B cell (primary cell): ENCODE measurements around the gene HINFP. TPM values are rescaled to one million over a fixed set of nuclear protein-coding genes. Genes with fewer than 3 reads are reported as not detected.

Experiments
- ATAC-seq: fragments of 200-7000 bp; cut with Tn5 transposase; one replicate; pipeline ENCODE4 v1.10.0; 2021; ENCODE audit warnings: low read depth, mild to moderate bottlenecking, moderate number of reproducible peaks, moderate library complexity
- CTCF ChIA-PET: fragments of 350-600 bp; sonication (Branson Sonifier 250); formaldehyde crosslinking; loops from one replicate; lab custom pipeline; 2021; ENCODE audit warnings: antibody characterized with exemption, inconsistent platforms; lab: Charles Lee
- POLR2A ChIA-PET: fragments of 350-600 bp; sonication (Branson Sonifier 250); formaldehyde crosslinking; loops from one replicate; lab custom pipeline; 2021; ENCODE audit warnings: antibody characterized with exemption; lab: Charles Lee
- DNase-seq: peaks from one replicate; pipeline ENCODE4 v3.0.0; 2013
- H2AFZ ChIP-seq: 2 replicates; pipeline ENCODE4 v1.6.1; 2012; ENCODE audit warnings: mild to moderate bottlenecking, low read depth, low read length; ENCODE audit not compliant: insufficient read depth, poor library complexity, severe bottlenecking
- H3K27ac ChIP-seq, 2 donors: 1 replicate in 1 of 2; 2 replicates in 1 of 2; pipeline ENCODE4 v1.5.1; 2012 to 2013; ENCODE audit warnings: low read length in 2 of 2, mild to moderate bottlenecking in 2 of 2, moderate library complexity in 1 of 2
- H3K27me3 ChIP-seq, 4 experiments: fragments of 200-600 bp in 1 of 4; sonication (generic) in 1 of 4; replicated peaks in 1 of 4; 1 replicate in 2 of 4; 2 replicates in 2 of 4; pipeline versions ENCODE4 v1.6.1 to v1.7.0; 2013 to 2016; ENCODE audit warnings: low read length in 3 of 4, mild to moderate bottlenecking in 2 of 4, mixed read lengths in 1 of 4, moderate library complexity in 1 of 4; ENCODE audit not compliant: insufficient read depth in 4 of 4, control insufficient read depth in 3 of 4; ENCODE audit errors: control extremely low read depth in 1 of 4
- H3K36me3 ChIP-seq, 2 experiments: replicated peaks in 1 of 2; 1 replicate in 1 of 2; 2 replicates in 1 of 2; pipeline versions ENCODE4 v1.6.1 to v1.7.1; 2013; ENCODE audit warnings: low read length in 1 of 2; ENCODE audit not compliant: insufficient read depth in 2 of 2, control insufficient read depth in 1 of 2; ENCODE audit errors: control extremely low read depth in 1 of 2, extremely low read depth in 1 of 2
- H3K4me1 ChIP-seq, 2 donors: fragments of 200-600 bp in 1 of 2; sonication (generic) in 1 of 2; 1 replicate in 1 of 2; 2 replicates in 1 of 2; pipeline versions ENCODE4 v1.5.1 to v1.6.1; 2013 to 2017; ENCODE audit warnings: low read length in 2 of 2; ENCODE audit not compliant: control insufficient read depth in 2 of 2, insufficient read depth in 2 of 2
- H3K4me2 ChIP-seq: replicated peaks from 2 replicates; pipeline ENCODE3; 2012; ENCODE audit warnings: mild to moderate bottlenecking, low read depth, low read length; ENCODE audit not compliant: poor library complexity, severe bottlenecking
- H3K4me3 ChIP-seq, 5 experiments: fragments of 200-600 bp in 1 of 5; sonication (generic) in 1 of 5; 1 replicate in 3 of 5; 2 replicates in 2 of 5; pipeline versions ENCODE4 v1.5.1 to v1.7.0; 2011 to 2016; ENCODE audit warnings: low read length in 4 of 5, mild to moderate bottlenecking in 4 of 5, low read depth in 2 of 5, control low read depth in 1 of 5, moderate library complexity in 1 of 5; ENCODE audit not compliant: insufficient read depth in 1 of 5; ENCODE audit errors: control extremely low read depth in 1 of 5, extremely low read depth in 1 of 5
- H3K79me2 ChIP-seq: fragments of 200-600 bp; sonication (generic); one replicate; pipeline ENCODE4 v1.6.0; 2016; ENCODE audit warnings: low read length; ENCODE audit not compliant: control insufficient read depth, insufficient read depth
- H3K9ac ChIP-seq: fragments of 200-600 bp; sonication (generic); 2 replicates; pipeline ENCODE4 v1.6.1; 2017; ENCODE audit warnings: mild to moderate bottlenecking, low read length, moderate library complexity
- H3K9me3 ChIP-seq, 3 donors: one replicate each; pipeline versions ENCODE4 v1.6.1 to v1.7.1; 2013; ENCODE audit warnings: low read length in 2 of 3; ENCODE audit not compliant: control insufficient read depth in 2 of 3, insufficient read depth in 1 of 3; ENCODE audit errors: control extremely low read depth in 1 of 3
- H4K20me1 ChIP-seq: 2 replicates; pipeline ENCODE4 v1.6.0; 2012; ENCODE audit warnings: mild to moderate bottlenecking, low read length; ENCODE audit not compliant: insufficient read depth, control insufficient read depth, poor library complexity, severe bottlenecking
- H3K27ac Mint-ChIP-seq: one replicate; pipeline ENCODE4 v1.8.0; 2021; ENCODE audit warnings: mixed read lengths
- H3K27me3 Mint-ChIP-seq: one replicate; pipeline ENCODE4 v1.8.0; 2021; ENCODE audit warnings: mixed read lengths
- H3K4me1 Mint-ChIP-seq: one replicate; pipeline ENCODE4 v1.8.0; 2021; ENCODE audit warnings: mixed read lengths
- H3K4me3 Mint-ChIP-seq: one replicate; pipeline ENCODE4 v1.8.0; 2021; ENCODE audit warnings: mixed read lengths
- H3K9me3 Mint-ChIP-seq: one replicate; pipeline ENCODE4 v1.8.0; 2022; ENCODE audit warnings: mixed read lengths; ENCODE audit not compliant: insufficient read depth
- CTCF ChIP-seq: fragments of 200-600 bp; IDR thresholded peaks from one replicate; pipeline ENCODE4 v1.8.0; 2022; ENCODE audit warnings: antibody characterized with exemption, mild to moderate bottlenecking
- EZH2 ChIP-seq: IDR thresholded peaks from 2 replicates; pipeline ENCODE4 v1.6.1; 2012; ENCODE audit warnings: borderline replicate concordance, low read depth, mild to moderate bottlenecking, moderate library complexity, low read length; ENCODE audit not compliant: insufficient read depth, poor library complexity, severe bottlenecking
- WGBS: methylation state at CpG from one replicate; pipeline ENCODE4 v1.1.5; 2013; ENCODE audit warnings: missing lambda C conversion rate; ENCODE audit not compliant: insufficient coverage; 5-methylcytosine and 5-hydroxymethylcytosine counted together
- intact Hi-C: fragments of 100-400 bp; cut with micrococcal nuclease; formaldehyde crosslinking; loops from one replicate; pipeline ENCODE4 v1.10.0; 2022
- polyA plus RNA-seq: library from polyadenylated mRNA; depleted of rRNA; stranded (reverse); fragments of >200 nt; gene quantifications from 2 replicates; pipeline ENCODE4 v1.2.3, GENCODE V29; 2012
- total RNA-seq, 2 donors: library from RNA; stranded (reverse); fragments of 120-200 nt in 1 of 2; gene quantifications; 1 replicate in 1 of 2; 2 replicates in 1 of 2; pipeline versions ENCODE4 v1.2.3 to v1.2.4, GENCODE V29; 2013 to 2022

HINFP gene
- total and polyA plus RNA-seq, 2 donors (not counting 1 experiment from before 2014, with no cell fraction given), result 60.6 to 78.7 TPM

GRCh38 chr11:119100994-119101758, 20.2 kb upstream of the HINFP start:
- intact Hi-C loops, result loop anchor here (1.0 kb wide), 2 partner anchors 16 to 20 kb away; partner anchors contain the start of gene HINFP
- no peaks in the 10 kb centered on the region for H3K27me3 ChIP-seq
- peaks cover 18% of the 10 kb centered on the region for H3K79me2 ChIP-seq
- peak overlapping the region in 1 of 2 donors; percentile 91 for H3K27ac ChIP-seq
- peaks cover 8 to 21% of the 10 kb centered on the region in 2 experiments for H3K36me3 ChIP-seq
- no peak for ATAC-seq
- ChIA-PET POLR2A (interaction anchor here (0.6 to 2.0 kb wide), 8 partner anchors 10 to 491 kb away, joined by 3 to 11 read pairs (median 8); partner anchors contain the start of genes HINFP, HMBS, RPS25 and SLC37A4), CTCF (interaction anchor here (0.7 to 1.5 kb wide), 6 partner anchors 16 to 223 kb away, joined by 3 to 9 read pairs (median 4); partner anchors contain the start of genes HMBS, NLRX1 and VPS11)
- peak overlapping the region; percentile 86 for H3K9ac ChIP-seq
- TF ChIP-seq EZH2 (no peak), CTCF (no peak)
- Mint-ChIP-seq H3K4me1 (peaks cover 59% of the 10 kb centered on the region), H3K9me3 (no peaks in the 10 kb centered on the region), H3K27me3 (no peaks in the 10 kb centered on the region), H3K27ac (peak overlapping the region; percentile 98), H3K4me3 (peak overlapping the region; percentile 93)
- H3K4me2 ChIP-seq, result peak overlapping the region; percentile 88
- WGBS, result under 1% methylated on average over 24 of the region's 29 CpGs
- peaks cover 6% of the 10 kb centered on the region for H4K20me1 ChIP-seq
- DNase-seq, result no peak
- peak overlapping the region; percentile 94 for H2AFZ ChIP-seq
- H3K4me1 ChIP-seq, result peaks cover 27 to 39% of the 10 kb centered on the region in 2 donors
- no peaks in the 10 kb centered on the region for H3K9me3 ChIP-seq
- peak overlapping the region; percentile 75 to 100 (median 89) for H3K4me3 ChIP-seq
